K562 (cell line): Measurements from ENCODE around the gene GOLGA5. TPM values are rescaled to one million over a fixed set of nuclear protein-coding genes. Genes with fewer than 3 reads are reported as not detected.

Experiments
- ATAC-seq: fragments of 200-7000 bp; cut with Tn5 transposase; 3 replicates; pipeline ENCODE4 v1.9.1; 2020; ENCODE audit warnings: moderate library complexity
- BruUV-seq: library from RNA; stranded (reverse); fragments of 400-500 nt; replicated peaks from 2 replicates; lab custom pipeline; 2021; lab: Mats Ljungman, UMichigan
- CTCF ChIA-PET: fragments of 300-600 bp; formaldehyde crosslinking; extraction: SDS; loops from one replicate; lab custom pipeline; 2021; ENCODE audit warnings: low intra/inter-chr PET ratio; lab: Yijun Ruan, JAX
- POLR2A ChIA-PET: fragments of 300-600, 350-650 bp; sonication (Branson Sonifier 250); formaldehyde crosslinking; extraction: SDS; loops from one replicate; lab custom pipeline; 2021; ENCODE audit warnings: antibody characterized with exemption, inconsistent platforms; lab: Yijun Ruan, JAX
- DNase-seq, 4 experiments: peaks; one replicate each; pipeline versions ENCODE4 v3.0.0 to v3.0.0-alpha.2; 2011 to 2018; ENCODE audit warnings: low spot score in 3 of 4, mixed read lengths in 3 of 4; ENCODE audit errors: extremely low read depth in 1 of 4
- FAIRE-seq: peaks from 2 replicates; lab custom pipeline; 2011; peaks lifted over from hg19 to GRCh38; lab: Jason Lieb, UNC
- H2AFZ ChIP-seq: 2 replicates; pipeline ENCODE4 v1.6.0; 2011; ENCODE audit warnings: low read depth, low read length, control low read depth, inconsistent platforms
- H3K27ac ChIP-seq: fragments of 200-600 bp; 3 replicates; pipeline ENCODE4 v1.8.0; 2011; ENCODE audit warnings: low read depth, mild to moderate bottlenecking, control low read depth, inconsistent platforms, low read length, moderate library complexity, mixed read lengths; ENCODE audit errors: extremely low read depth
- H3K27me3 ChIP-seq, 2 experiments: fragments of 300-600 bp in 1 of 2; 2 replicates in 1 of 2; 3 replicates in 1 of 2; pipeline versions ENCODE4 v1.6.0 to v1.8.0; 2011; ENCODE audit warnings: inconsistent platforms in 2 of 2, low read length in 2 of 2, mild to moderate bottlenecking in 1 of 2, mixed read lengths in 1 of 2, moderate library complexity in 1 of 2; ENCODE audit not compliant: control insufficient read depth in 2 of 2, insufficient read depth in 2 of 2
- H3K36me3 ChIP-seq: fragments of 300-600 bp; 3 replicates; pipeline ENCODE4 v1.8.0; 2011; ENCODE audit warnings: mild to moderate bottlenecking, low read length, inconsistent platforms; ENCODE audit not compliant: control insufficient read depth, insufficient read depth
- H3K4me1 ChIP-seq, 2 experiments: fragments of 200-600 bp in 1 of 2; replicated peaks in 1 of 2; 2 replicates in 1 of 2; 3 replicates in 1 of 2; pipeline versions ENCODE4 v1.5.1 to v1.8.0; 2011; ENCODE audit warnings: inconsistent platforms in 2 of 2, low read length in 2 of 2, mild to moderate bottlenecking in 1 of 2, mixed read lengths in 1 of 2, moderate library complexity in 1 of 2; ENCODE audit not compliant: control insufficient read depth in 2 of 2, insufficient read depth in 2 of 2
- H3K4me2 ChIP-seq: 2 replicates; pipeline ENCODE4 v1.6.1; 2011; ENCODE audit warnings: low read length, control low read depth, inconsistent platforms, mixed read lengths; ENCODE audit not compliant: insufficient read depth
- H3K4me3 ChIP-seq: fragments of 200-600 bp; sonication (generic), shearing (Covaris generic); 2 replicates; pipeline ENCODE4 v1.5.1; 2016; ENCODE audit warnings: control low read depth, inconsistent platforms
- H3K79me2 ChIP-seq: fragments of 200-600 bp; 3 replicates; pipeline ENCODE4 v1.8.0; 2011; ENCODE audit warnings: low read length, inconsistent platforms; ENCODE audit not compliant: control insufficient read depth, insufficient read depth
- H3K9ac ChIP-seq, 2 experiments: 2 replicates each; pipeline versions ENCODE4 v1.6.0 to v1.6.1; 2011; ENCODE audit warnings: low read depth in 2 of 2, low read length in 2 of 2, control low read depth in 1 of 2, inconsistent platforms in 1 of 2, mild to moderate bottlenecking in 1 of 2, mixed read lengths in 1 of 2; ENCODE audit not compliant: insufficient read depth in 1 of 2
- H3K9me1 ChIP-seq: one replicate; pipeline ENCODE4 v1.6.0; 2011; ENCODE audit warnings: inconsistent platforms, mild to moderate bottlenecking, low read length, moderate library complexity; ENCODE audit not compliant: control insufficient read depth, insufficient read depth
- H3K9me3 ChIP-seq: replicated peaks from 2 replicates; pipeline ENCODE4 v1.5.1; 2011; ENCODE audit warnings: low read depth, low read length, inconsistent platforms; ENCODE audit not compliant: control insufficient read depth, insufficient read depth
- H4K20me1 ChIP-seq: replicated peaks from 2 replicates; pipeline ENCODE4 v1.6.1; 2011; ENCODE audit warnings: low read length, inconsistent platforms, mixed read lengths; ENCODE audit not compliant: control insufficient read depth, insufficient read depth
- ARID3B ChIP-seq: fragments of 250-450 bp; sonication (Bioruptor Pico); IDR thresholded peaks from 2 replicates; pipeline ENCODE4 v1.4.0; 2020; ENCODE audit warnings: borderline replicate concordance
- CCNT2 ChIP-seq: IDR thresholded peaks from 2 replicates; pipeline ENCODE4 v1.6.1; 2011; ENCODE audit warnings: borderline replicate concordance, low read depth, mild to moderate bottlenecking, moderate library complexity, mixed read lengths, low read length; ENCODE audit not compliant: insufficient read length; ENCODE audit errors: extremely low read depth
- CTBP1 ChIP-seq: fragments of 450-650 bp; IDR thresholded peaks from 2 replicates; pipeline ENCODE4 v1.6.1; 2016; ENCODE audit warnings: borderline replicate concordance
- FIP1L1 ChIP-seq: fragments of 200-400 bp; formaldehyde crosslinking; IDR thresholded peaks from 2 replicates; pipeline ENCODE4 v1.6.1; 2018; ENCODE audit warnings: mild to moderate bottlenecking, low read depth, low read length; ENCODE audit not compliant: poor library complexity, severe bottlenecking
- GABPA ChIP-seq: fragments of 200-800 bp; sonication (Bioruptor generic); conservative IDR thresholded peaks from 2 replicates; pipeline ENCODE4 v1.6.1; 2016; ENCODE audit warnings: low read depth, missing genetic modification characterization, missing compliant biosample characterization
- GATA2 ChIP-seq: sonication (generic); formaldehyde crosslinking; IDR thresholded peaks from 2 replicates; pipeline ENCODE4 v1.4.0; 2020; ENCODE audit warnings: mild to moderate bottlenecking, missing genetic modification reagents
- HLTF ChIP-seq: fragments of 450-650 bp; IDR thresholded peaks from 2 replicates; pipeline ENCODE4 v1.6.1; 2016
- HNRNPLL ChIP-seq: fragments of 200-400 bp; formaldehyde crosslinking; IDR thresholded peaks from 2 replicates; pipeline ENCODE4 v1.6.1; 2017; ENCODE audit warnings: low read length, low read depth, mild to moderate bottlenecking; ENCODE audit not compliant: poor library complexity, severe bottlenecking
- NCOA6 ChIP-seq: fragments of 450-650 bp; IDR thresholded peaks from 2 replicates; pipeline ENCODE4 v1.6.1; 2017; ENCODE audit warnings: mild to moderate bottlenecking
- SMARCC2 ChIP-seq: fragments of 450-650 bp; IDR thresholded peaks from 2 replicates; pipeline ENCODE4 v1.6.1; 2017; ENCODE audit warnings: antibody characterized with exemption, moderate library complexity, mild to moderate bottlenecking, low read depth
- STAT5B ChIP-seq: fragments of 250-450 bp; sonication (Bioruptor Pico); IDR thresholded peaks from 2 replicates; pipeline ENCODE4 v1.8.0; 2021; ENCODE audit warnings: mild to moderate bottlenecking, inconsistent platforms
- TAL1 ChIP-seq: fragments of 450-650 bp; IDR thresholded peaks from 2 replicates; pipeline ENCODE4 v1.6.1; 2016; ENCODE audit warnings: mild to moderate bottlenecking
- TCF7L2 ChIP-seq: fragments of 150-350 bp; IDR thresholded peaks from 2 replicates; pipeline ENCODE4 v1.6.1; 2016; ENCODE audit warnings: low read depth, mild to moderate bottlenecking, low read length, moderate library complexity
- ZBTB7A ChIP-seq: IDR thresholded peaks from 2 replicates; pipeline ENCODE4 v1.6.1; 2011; ENCODE audit warnings: low read depth, mild to moderate bottlenecking, low read length, moderate library complexity, borderline replicate concordance; ENCODE audit not compliant: control insufficient read depth
- ZNF444 ChIP-seq: fragments of 250-450 bp; sonication (Bioruptor Pico); IDR thresholded peaks from 2 replicates; pipeline ENCODE4 v1.4.0; 2020; ENCODE audit warnings: mild to moderate bottlenecking, moderate library complexity
- ZNF707 ChIP-seq: fragments of 250-450 bp; sonication (Bioruptor Pico); conservative IDR thresholded peaks from 2 replicates; pipeline ENCODE4 v1.8.0; 2022; ENCODE audit warnings: inconsistent platforms, mild to moderate bottlenecking, moderate library complexity
- ZNF778 ChIP-seq: fragments of 450-650 bp; formaldehyde crosslinking; IDR thresholded peaks from 2 replicates; pipeline ENCODE4 v1.4.0; 2020; ENCODE audit warnings: mild to moderate bottlenecking, moderate library complexity
- WGBS: fragments of 100-300 bp; shearing (Covaris generic); methylation state at CpG from one replicate; pipeline ENCODE4 v1.1.6; 2016; ENCODE audit warnings: low coverage, mixed read lengths; ENCODE audit not compliant: insufficient coverage; ENCODE audit errors: missing lambda C conversion rate; 5-methylcytosine and 5-hydroxymethylcytosine counted together
- in situ Hi-C: fragments of 300-500 bp; cut with MboI; formaldehyde crosslinking; loops from 4 replicates; pipeline ENCODE4 v1.15.0; 2018; ENCODE audit warnings: inconsistent platforms, mixed read lengths
- intact Hi-C: fragments of 100-400 bp; cut with micrococcal nuclease; formaldehyde crosslinking; loops from 2 replicates; pipeline ENCODE4 v1.14.2; 2022
- polyA plus RNA-seq, 8 experiments: library from polyadenylated mRNA; depleted of rRNA in 4 of 8; stranded (reverse) in 5 of 8; unstranded in 3 of 8; fragments of >200 nt; fragmentation: Nextera tagmentation in 2 of 8; fragmentation: Illumina TruSeq in 1 of 8; extraction: Ambion mirVana in 2 of 8; extraction: Trizol in 1 of 8; gene quantifications; 2 replicates each; pipeline versions ENCODE4 v1.2.1 to v1.2.3, GENCODE V29; 2011 to 2014; ENCODE audit warnings: inconsistent platforms in 1 of 8, missing spikeins in 1 of 8
- total RNA-seq, 7 experiments: library from RNA; depleted of rRNA in 6 of 7; stranded (reverse); fragments of >200 nt in 6 of 7; fragmentation: Illumina TruSeq in 2 of 7; extraction: Trizol in 2 of 7; gene quantifications; 2 replicates each; pipeline versions ENCODE4 v1.2.1 to v1.2.3, GENCODE V29; 2011 to 2021; ENCODE audit warnings: low replicate concordance in 1 of 7
- TF ChIP-seq, protein P1 (sequence below): fragments of 450-650 bp; IDR thresholded peaks from 2 replicates; pipeline ENCODE4 v1.6.1; 2016; ENCODE audit warnings: antibody characterized with exemption
- TF ChIP-seq, protein P2 (sequence below): fragments of 450-650 bp; conservative IDR thresholded peaks from 2 replicates; pipeline ENCODE4 v1.6.1; 2016; ENCODE audit warnings: missing genetic modification characterization, low read depth, mild to moderate bottlenecking, control low read depth, missing compliant biosample characterization

The GOLGA5 gene
- total and polyA plus RNA-seq, 9 of the 15 experiments (the other 6 are each of a cell fraction or from before 2014, with no cell fraction given), result 5.7 to 19.6 (median 12.7) TPM

DNA sequence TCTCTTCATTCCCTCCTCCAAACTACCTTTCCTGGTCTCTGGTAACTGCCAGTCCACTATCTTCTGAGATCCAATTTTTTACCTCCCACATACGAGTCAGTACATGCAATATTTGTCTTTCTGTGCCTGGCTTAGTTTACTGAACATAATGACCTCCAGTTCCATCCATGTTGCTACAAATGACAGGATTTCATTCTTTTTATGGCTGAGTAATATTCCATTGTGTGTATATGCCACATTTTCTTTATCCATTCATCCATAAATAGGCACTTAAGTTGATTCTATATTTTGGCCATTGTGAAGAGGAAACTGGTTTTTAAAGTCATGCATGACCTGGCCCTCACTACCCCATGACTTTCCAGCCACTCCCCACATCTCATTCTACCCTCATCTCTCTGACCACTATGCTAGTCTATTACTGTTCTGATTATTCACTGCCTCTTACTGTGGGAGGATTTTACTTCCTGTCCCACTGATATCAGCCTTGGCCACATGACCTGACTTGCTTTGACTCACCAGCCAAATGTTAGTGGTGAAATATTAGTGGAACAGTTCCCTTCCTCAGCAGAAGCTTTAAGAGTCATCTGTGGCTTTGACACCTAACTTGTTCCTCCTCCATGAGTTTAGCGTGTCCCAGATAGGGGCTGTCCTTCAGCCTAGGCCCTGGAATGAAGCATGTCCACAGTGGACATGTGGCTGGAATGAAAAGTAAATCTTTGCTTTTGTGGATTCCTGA, 52.2 kb downstream of the GOLGA5 start:
- in situ Hi-C loops, result no loop called here
- no peaks in the 10 kb centered on the region for H4K20me1 ChIP-seq
- DNase-seq, result peak in 3 of 4 experiments; percentile 9 to 65 (median 51)
- ChIA-PET CTCF (no interaction called here), POLR2A (no interaction called here)
- intact Hi-C loops, result no loop called here
- peak overlapping the region; percentile 37; the same call in 2 of the 3 replicates for H3K27ac ChIP-seq
- no TSS peak for BruUV-seq
- H3K4me3 ChIP-seq, result no peak overlapping the region
- ATAC-seq, result peak; percentile 85
- H3K27me3 ChIP-seq, result no peaks in the 10 kb centered on the region
- H3K4me2 ChIP-seq, result no peak overlapping the region
- H3K9me1 ChIP-seq, result no peaks in the 10 kb centered on the region
- no peaks in the 10 kb centered on the region for H3K79me2 ChIP-seq
- no peaks in the 10 kb centered on the region for H3K9me3 ChIP-seq
- H3K36me3 ChIP-seq, result no peaks in the 10 kb centered on the region
- H3K4me1 ChIP-seq, result peaks cover 0 to 5% of the 10 kb centered on the region in 2 experiments; a peak in 4 of 5 replicates
- 4% methylated on average over 2 of the region's 2 CpGs for WGBS
- FAIRE-seq, result peak; percentile 77
- no peak overlapping the region for H3K9ac ChIP-seq
- H2AFZ ChIP-seq, result peak overlapping the region; percentile 53; the same call in 1 of the 2 replicates
- TF ChIP-seq CTBP1 (no peak), HNRNPLL (no peak), ZNF778 (CRISPR knock-in tag) (no peak), ZNF707 (no peak), ZBTB7A (no peak), TCF7L2 (no peak), HLTF (no peak), GATA2 (CRISPR knock-in tag) (no peak), STAT5B (CRISPR knock-in tag) (no peak), SMARCC2 (no peak), FIP1L1 (no peak), ZNF444 (CRISPR knock-in tag) (no peak), NCOA6 (no peak), CCNT2 (no peak), ARID3B (CRISPR knock-in tag) (no peak), TAL1 (peak; percentile 21; the same call in 1 of the 2 replicates), GABPA (tag) (peak; percentile 57; the same call in 1 of the 2 replicates)
- TF ChIP-seq, protein P1, sequence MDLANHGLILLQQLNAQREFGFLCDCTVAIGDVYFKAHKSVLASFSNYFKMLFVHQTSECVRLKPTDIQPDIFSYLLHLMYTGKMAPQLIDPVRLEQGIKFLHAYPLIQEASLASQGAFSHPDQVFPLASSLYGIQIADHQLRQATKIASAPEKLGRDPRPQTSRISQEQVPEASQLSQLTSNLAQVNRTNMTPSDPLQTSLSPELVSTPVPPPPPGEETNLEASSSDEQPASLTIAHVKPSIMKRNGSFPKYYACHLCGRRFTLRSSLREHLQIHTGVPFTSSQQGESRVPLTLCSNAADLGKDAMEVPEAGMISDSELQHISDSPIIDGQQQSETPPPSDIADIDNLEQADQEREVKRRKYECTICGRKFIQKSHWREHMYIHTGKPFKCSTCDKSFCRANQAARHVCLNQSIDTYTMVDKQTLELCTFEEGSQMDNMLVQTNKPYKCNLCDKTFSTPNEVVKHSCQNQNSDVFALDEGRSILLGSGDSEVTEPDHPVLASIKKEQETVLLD, result no peak
- TF ChIP-seq, protein P2, sequence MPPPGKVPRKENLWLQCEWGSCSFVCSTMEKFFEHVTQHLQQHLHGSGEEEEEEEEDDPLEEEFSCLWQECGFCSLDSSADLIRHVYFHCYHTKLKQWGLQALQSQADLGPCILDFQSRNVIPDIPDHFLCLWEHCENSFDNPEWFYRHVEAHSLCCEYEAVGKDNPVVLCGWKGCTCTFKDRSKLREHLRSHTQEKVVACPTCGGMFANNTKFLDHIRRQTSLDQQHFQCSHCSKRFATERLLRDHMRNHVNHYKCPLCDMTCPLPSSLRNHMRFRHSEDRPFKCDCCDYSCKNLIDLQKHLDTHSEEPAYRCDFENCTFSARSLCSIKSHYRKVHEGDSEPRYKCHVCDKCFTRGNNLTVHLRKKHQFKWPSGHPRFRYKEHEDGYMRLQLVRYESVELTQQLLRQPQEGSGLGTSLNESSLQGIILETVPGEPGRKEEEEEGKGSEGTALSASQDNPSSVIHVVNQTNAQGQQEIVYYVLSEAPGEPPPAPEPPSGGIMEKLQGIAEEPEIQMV (tag), result no peak
